Nephron (organoid): ENCODE measurements around the gene PADI4.

ENCODE experiments used
- H3K27ac Mint-ChIP-seq, 3 experiments: 2 replicates each; pipeline ENCODE4 v1.8.0; 2020; ENCODE audit warnings: mixed read lengths in 3 of 3, mild to moderate bottlenecking in 2 of 3, moderate library complexity in 1 of 3
- H3K27me3 Mint-ChIP-seq: 2 replicates; pipeline ENCODE4 v1.8.0; 2021; ENCODE audit warnings: low read depth, mild to moderate bottlenecking, moderate library complexity, mixed read lengths
- H3K36me3 Mint-ChIP-seq: 2 replicates; pipeline ENCODE4 v1.8.0; 2020; ENCODE audit warnings: low read depth, mixed read lengths
- H3K4me1 Mint-ChIP-seq: 2 replicates; pipeline ENCODE4 v1.8.0; 2020; ENCODE audit warnings: mixed read lengths
- H3K4me3 Mint-ChIP-seq, 3 experiments: 2 replicates each; pipeline ENCODE4 v1.8.0; 2020; ENCODE audit warnings: mild to moderate bottlenecking in 3 of 3, mixed read lengths in 3 of 3, moderate library complexity in 2 of 3
- H3K9me3 Mint-ChIP-seq: 2 replicates; pipeline ENCODE4 v1.8.0; 2020; ENCODE audit warnings: mixed read lengths
- CTCF ChIP-seq, 3 experiments: fragments of 200-600 bp; sonication (generic); IDR thresholded peaks; one replicate each; pipeline ENCODE4 v1.5.0; 2021; ENCODE audit warnings: antibody characterized with exemption in 3 of 3; ENCODE audit not compliant: unreplicated experiment in 3 of 3

The PADI4 gene

DNA sequence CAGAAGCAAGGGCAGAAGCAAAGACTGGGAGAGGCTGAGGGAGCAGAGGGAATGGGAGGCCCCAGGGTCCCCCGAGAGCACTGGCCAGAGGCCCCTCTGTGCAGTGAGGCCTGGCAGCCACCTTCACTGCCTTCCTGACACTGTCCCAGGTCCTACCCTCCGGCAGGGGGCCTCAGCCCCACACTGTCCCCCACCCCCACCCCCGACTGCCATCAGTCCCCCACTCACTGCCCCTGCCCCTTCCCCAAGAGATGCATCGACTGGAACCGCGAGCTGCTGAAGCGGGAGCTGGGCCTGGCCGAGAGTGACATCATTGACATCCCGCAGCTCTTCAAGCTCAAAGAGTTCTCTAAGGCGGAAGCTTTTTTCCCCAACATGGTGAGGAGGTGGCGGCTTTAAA, 51.0 kb downstream of the PADI4 start:
- peaks cover 10% of the 10 kb centered on the region for H3K27me3 Mint-ChIP-seq
- H3K27ac Mint-ChIP-seq = no peak overlapping the region
- no peaks in the 10 kb centered on the region for H3K36me3 Mint-ChIP-seq
- H3K4me1 Mint-ChIP-seq = no peaks in the 10 kb centered on the region
- no peaks in the 10 kb centered on the region for H3K9me3 Mint-ChIP-seq
- H3K4me3 Mint-ChIP-seq = no peak overlapping the region
- no peak for TF ChIP-seq CTCF (IDR thresholded peaks at IDR 0.05; ENCODE audit: unreplicated experiment in 3 of 3)

GRCh38 chr1:17359808-17360207, 51.8 kb downstream of the PADI4 start:
- H3K27me3 Mint-ChIP-seq = peaks cover 12% of the 10 kb centered on the region
- H3K27ac Mint-ChIP-seq = no peak overlapping the region
- H3K36me3 Mint-ChIP-seq = no peaks in the 10 kb centered on the region
- H3K9me3 Mint-ChIP-seq = no peaks in the 10 kb centered on the region
- H3K4me3 Mint-ChIP-seq = no peak overlapping the region
- no peak for TF ChIP-seq CTCF (IDR thresholded peaks at IDR 0.05; ENCODE audit: unreplicated experiment in 3 of 3)
- H3K4me1 Mint-ChIP-seq = no peaks in the 10 kb centered on the region

GRCh38 chr1:17360272-17360956, 52.4 kb downstream of the PADI4 start:
- Mint-ChIP-seq H3K36me3 (no peaks in the 10 kb centered on the region), H3K9me3 (no peaks in the 10 kb centered on the region), H3K4me1 (no peaks in the 10 kb centered on the region), H3K4me3 (no peak overlapping the region), H3K27ac (no peak overlapping the region), H3K27me3 (peaks cover 14% of the 10 kb centered on the region)
- no peak for TF ChIP-seq CTCF (IDR thresholded peaks at IDR 0.05; ENCODE audit: unreplicated experiment in 3 of 3)

DNA sequence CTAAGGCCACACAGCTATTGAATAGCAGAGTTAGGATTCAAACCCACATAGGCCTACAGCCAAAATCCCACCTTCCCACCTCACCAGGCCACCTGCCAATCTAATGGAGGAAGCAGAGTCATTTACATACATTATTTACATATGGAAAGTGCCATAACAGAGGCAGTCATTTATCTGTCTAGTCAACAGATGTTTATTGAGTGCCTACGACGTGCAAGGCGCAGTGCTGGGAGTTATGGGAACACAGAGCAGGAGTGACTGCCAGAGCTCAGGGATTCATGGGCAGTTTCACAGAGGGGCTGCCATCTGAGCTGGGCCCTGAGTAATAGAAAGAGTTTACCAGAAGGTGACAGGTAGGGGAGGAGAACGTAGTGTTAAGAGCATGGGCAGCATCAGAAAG, 53.7 kb downstream of the PADI4 start:
- H3K36me3 Mint-ChIP-seq = no peaks in the 10 kb centered on the region
- TF ChIP-seq CTCF (IDR thresholded peaks at IDR 0.05; ENCODE audit: unreplicated experiment in 3 of 3) = no peak
- H3K27me3 Mint-ChIP-seq = peaks cover 21% of the 10 kb centered on the region
- no peak overlapping the region for H3K4me3 Mint-ChIP-seq
- no peak overlapping the region for H3K27ac Mint-ChIP-seq
- no peaks in the 10 kb centered on the region for H3K9me3 Mint-ChIP-seq
- H3K4me1 Mint-ChIP-seq = no peaks in the 10 kb centered on the region

GRCh38 chr1:17363351-17363750, 55.4 kb downstream of the PADI4 start:
- no peaks in the 10 kb centered on the region for H3K4me1 Mint-ChIP-seq
- peaks cover 26% of the 10 kb centered on the region for H3K27me3 Mint-ChIP-seq
- no peak overlapping the region for H3K4me3 Mint-ChIP-seq
- no peaks in the 10 kb centered on the region for H3K36me3 Mint-ChIP-seq
- no peak for TF ChIP-seq CTCF (IDR thresholded peaks at IDR 0.05; ENCODE audit: unreplicated experiment in 3 of 3)
- no peak overlapping the region for H3K27ac Mint-ChIP-seq
- no peaks in the 10 kb centered on the region for H3K9me3 Mint-ChIP-seq

DNA sequence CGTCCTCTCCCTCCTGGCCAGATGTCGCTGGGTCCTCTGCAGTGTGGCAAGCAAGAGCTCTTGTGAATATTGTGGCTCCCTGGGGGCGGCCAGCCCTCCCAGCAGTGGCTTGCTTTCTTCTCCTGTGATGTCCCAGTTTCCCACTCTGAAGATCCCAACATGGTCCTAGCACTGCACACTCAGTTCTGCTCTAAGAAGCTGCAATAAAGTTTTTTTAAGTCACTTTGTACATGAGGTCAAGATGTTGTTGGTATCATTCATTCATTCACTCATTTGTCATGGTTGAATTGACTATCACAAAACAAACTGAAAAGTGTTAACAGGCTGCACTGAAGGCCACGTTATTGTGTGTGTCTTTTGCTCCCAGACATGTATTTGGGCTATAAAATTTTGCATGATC, 55.8 kb downstream of the PADI4 start:
- Mint-ChIP-seq H3K4me3 (no peak overlapping the region), H3K4me1 (no peaks in the 10 kb centered on the region), H3K36me3 (no peaks in the 10 kb centered on the region), H3K9me3 (no peaks in the 10 kb centered on the region), H3K27me3 (peaks cover 28% of the 10 kb centered on the region), H3K27ac (no peak overlapping the region)
- no peak for TF ChIP-seq CTCF (IDR thresholded peaks at IDR 0.05; ENCODE audit: unreplicated experiment in 3 of 3)
